Kidney capillary endothelial cell (primary cell): Measurements from ENCODE around the gene TP73.

Experiments used
- DNase-seq: peaks from one replicate; pipeline ENCODE4 v3.0.0-alpha.2; 2018; ENCODE audit warnings: low spot score

The TP73 gene

DNA sequence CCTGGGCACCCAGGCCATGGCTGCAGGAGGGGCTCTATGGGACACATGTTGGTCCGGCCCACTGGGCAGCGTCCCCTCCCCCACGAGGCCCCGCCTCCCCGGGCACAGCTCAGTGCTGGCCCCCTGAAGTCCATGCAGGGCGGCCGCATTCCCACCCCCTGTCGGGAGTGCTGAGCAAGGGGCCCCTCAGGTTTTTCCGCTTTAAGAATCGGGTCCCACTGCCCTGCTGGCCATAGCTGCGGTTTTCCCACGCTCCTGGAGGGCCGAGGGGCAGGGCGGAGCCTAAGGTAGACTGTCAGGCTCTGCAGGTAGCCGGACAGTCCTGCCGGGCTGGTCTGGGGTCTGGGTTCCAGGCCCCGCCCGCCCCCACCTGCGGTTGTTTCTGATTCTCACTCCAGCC is 56.5 kb downstream of the TP73 start:
- no peak for DNase-seq

- DNase-seq: no peak
These were observed 57.9 kb downstream of the TP73 start for GRCh38 chr1:3710251-3710650.

- no peak for DNase-seq
These were observed 59.1 kb downstream of the TP73 start for GRCh38 chr1:3711381-3711779.

- no peak for DNase-seq
These were observed 59.6 kb downstream of the TP73 start for GRCh38 chr1:3711780-3712451.

GRCh38 chr1:3712573-3713535 is 60.5 kb downstream of the TP73 start:
- no peak for DNase-seq

GRCh38 chr1:3713840-3714239 is 61.5 kb downstream of the TP73 start:
- DNase-seq: no peak

GRCh38 chr1:3714284-3714741 is 62.0 kb downstream of the TP73 start:
- no peak for DNase-seq

DNA sequence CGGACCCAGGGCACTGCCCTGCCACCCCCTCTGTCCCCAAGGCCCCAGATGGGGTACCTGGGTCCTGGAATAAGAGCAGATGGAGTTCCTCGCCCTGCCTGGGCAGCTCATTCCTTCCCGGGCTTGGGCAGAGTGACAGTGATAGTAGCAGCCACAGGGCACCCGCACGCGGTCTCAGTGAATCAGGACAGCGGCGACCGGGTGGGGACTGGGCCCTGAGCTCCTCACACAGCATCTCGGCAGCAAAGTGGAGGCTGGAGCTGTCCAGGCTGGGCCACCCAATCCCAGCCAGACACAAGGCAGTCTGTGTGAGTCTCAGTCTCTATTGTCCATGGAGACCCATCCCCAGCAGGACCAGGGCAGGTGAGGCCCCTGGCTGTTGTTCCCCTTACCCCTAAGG is 62.5 kb downstream of the TP73 start:
- no peak for DNase-seq

- no peak for DNase-seq
These were observed 64.0 kb downstream of the TP73 start for GRCh38 chr1:3716351-3716750.

DNA sequence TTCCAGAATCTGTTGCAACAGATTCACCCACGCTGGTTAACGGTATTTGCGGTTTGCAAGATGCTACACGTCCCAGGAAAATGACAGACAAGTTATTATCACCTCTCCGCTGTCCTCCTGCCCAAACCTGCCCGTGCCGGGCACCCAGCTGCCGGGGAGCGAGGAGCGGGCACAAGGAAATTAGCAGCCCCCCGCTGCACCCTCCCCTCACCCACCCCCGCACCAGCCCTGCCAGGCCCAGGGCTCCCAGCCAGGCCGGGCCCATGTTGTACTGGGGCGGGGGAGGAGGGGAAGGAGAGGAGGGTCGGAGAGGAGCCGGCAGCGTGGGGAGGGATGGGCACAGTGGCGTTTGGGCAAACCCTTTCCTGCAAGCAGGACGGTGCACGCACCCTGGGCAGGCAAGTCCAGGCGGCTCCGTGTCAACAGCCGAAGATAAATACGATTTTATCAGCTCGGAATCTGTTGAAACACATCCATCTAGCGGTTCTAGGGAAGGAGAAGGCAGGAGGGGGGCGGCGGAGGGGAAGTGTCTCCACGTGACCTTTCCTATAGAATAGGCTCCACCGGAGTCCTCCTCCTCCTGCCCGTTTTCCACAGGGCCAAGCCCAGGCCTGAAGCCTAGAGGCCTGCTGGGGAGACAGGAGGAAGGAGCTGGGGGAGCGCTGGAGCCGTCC is 64.9 kb downstream of the TP73 start:
- no peak for DNase-seq

DNA sequence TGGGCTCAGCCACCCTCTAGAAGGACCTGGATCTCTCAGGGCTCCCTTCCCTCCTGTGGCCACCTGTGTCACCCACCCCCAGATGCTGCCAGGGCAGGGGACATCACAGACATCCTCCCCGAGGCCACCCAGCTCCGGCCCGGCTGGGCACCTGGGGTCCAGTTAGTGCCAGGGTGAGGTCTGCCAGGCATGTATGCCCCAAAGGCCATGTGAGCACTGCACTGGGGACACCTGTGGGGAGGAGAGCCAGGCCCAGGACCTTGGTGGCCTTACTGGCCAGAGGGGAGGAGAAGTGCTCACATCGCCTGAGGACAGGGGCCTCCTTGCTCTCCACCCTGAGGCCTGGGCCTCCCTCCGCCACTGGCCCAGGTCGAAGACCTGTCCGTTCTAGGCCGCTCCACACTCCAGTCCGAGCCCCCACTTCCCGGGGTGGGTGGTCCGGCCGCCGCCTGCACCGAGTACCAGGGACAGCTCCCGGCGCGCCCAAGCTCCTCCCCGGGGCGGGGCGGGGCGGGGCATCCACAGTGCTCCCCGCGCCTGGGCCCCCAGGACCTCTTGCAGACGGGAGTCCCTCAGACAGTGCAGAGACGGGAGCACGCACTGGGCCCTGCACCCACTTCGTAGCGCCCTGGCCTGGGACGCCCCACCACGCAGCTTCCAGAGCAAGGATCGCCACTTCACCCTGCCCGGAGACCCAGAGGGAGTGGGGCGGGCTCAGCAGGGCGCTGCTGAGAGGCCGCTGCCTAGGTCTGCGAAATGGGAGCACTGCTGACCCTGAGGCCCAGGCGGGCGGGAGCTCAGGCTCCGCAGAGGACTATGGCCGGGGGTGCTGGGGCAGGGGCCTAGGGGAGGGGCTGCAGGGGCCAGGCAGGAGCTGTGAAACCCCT is 65.6 kb downstream of the TP73 start:
- DNase-seq: no peak

GRCh38 chr1:3718764-3719163 is 66.4 kb downstream of the TP73 start:
- DNase-seq: no peak

DNA sequence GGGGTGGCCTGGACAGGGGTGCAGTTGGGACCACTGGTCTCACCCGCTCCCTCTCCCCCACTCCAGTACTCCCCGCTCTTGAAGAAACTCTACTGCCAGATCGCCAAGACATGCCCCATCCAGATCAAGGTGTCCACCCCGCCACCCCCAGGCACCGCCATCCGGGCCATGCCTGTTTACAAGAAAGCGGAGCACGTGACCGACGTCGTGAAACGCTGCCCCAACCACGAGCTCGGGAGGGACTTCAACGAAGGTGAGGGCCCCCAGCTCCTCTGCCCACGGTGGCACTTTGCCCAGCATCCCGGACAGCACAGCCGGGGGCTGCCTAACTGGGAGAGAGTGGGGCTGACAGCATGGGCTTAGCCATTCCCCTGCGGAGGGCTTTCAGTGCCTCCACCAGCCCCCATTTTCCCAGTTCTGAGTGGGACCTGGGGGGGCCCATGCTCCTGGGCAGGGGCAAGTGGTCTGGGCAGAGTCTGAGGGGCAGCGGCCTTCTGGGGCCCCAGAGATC is 69.7 kb downstream of the TP73 start:
- no peak for DNase-seq

- DNase-seq: no peak
These were observed 70.5 kb downstream of the TP73 start for GRCh38 chr1:3722846-3723245.

- DNase-seq: peak; percentile 52
These were observed 72.2 kb downstream of the TP73 start for GRCh38 chr1:3724416-3725030.

GRCh38 chr1:3725366-3725765 is 73.0 kb downstream of the TP73 start:
- DNase-seq: no peak

GRCh38 chr1:3727042-3727824 is 74.9 kb downstream of the TP73 start:
- no peak for DNase-seq

DNA sequence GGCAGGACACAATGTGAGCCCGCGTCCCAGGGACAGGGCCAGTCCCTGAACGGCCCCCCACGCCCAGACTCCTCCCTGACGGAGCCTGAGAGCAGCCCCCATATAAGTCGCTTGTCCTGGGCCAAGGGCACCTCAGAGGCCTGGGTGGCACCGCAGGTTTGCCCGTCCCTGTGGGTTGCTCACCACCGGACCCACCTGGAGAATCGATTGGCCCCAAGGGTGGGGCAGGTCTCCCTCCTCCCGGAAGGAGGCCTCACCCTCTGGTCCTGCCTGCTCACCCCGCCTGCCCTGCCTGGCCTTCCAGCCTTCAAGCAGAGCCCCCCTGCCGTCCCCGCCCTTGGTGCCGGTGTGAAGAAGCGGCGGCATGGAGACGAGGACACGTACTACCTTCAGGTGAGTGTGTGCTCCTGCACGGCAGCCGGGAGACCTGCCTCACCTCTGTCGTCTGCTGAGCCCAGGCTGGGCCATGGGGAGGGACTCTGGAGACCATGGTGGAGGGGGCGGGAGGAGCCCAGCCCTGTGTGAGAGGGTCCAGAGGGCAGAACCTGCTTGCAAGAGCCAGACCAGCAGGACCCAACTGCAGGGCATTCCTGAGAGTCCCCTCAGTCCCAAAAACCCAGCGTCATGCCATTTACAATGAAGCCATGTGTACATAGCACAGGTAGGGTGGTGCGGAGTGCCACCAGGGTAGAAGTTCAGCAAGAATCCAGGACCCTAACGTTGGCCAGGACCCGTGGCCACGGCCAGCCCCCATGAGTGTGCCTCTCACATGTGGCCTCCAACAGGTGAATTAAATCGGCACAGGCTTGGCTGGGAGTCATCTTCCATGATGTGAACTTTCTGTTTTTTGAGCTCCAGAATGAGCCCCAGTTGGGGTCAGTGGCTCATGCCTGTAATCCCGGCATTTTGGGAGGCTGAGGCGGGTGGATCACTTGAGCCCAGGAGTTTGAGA is 75.8 kb downstream of the TP73 start:
- no peak for DNase-seq
